Measurements from ENCODE around the gene MKNK2.

Gene MKNK2

GRCh38 chr19:2033115-2033824, 17.8 kb downstream of the MKNK2 start:
- TF ChIP-seq ZBTB7A (IDR thresholded peaks at IDR 0.05; ENCODE audit: low read depth), result no peak

GRCh38 chr19:2032296-2032941, 18.6 kb downstream of the MKNK2 start:
- TF ChIP-seq TCF12 (IDR thresholded peaks at IDR 0.05; ENCODE audit: low read depth) (peak; percentile 90), CREB1 (IDR thresholded peaks at IDR 0.05; ENCODE audit: low read depth) (no peak), USF1 (IDR thresholded peaks at IDR 0.05) (peak; percentile 3; the same call in 1 of the 2 replicates), MAX (IDR thresholded peaks at IDR 0.05) (peak; percentile 67), EGR1 (IDR thresholded peaks at IDR 0.05) (no peak), YY1 (IDR thresholded peaks at IDR 0.05; ENCODE audit: low read depth) (0 out of 2 replicates have a peak, but pooled peaks have one; percentile 19), ZBTB7A (IDR thresholded peaks at IDR 0.05; ENCODE audit: low read depth) (no peak), RAD21 (IDR thresholded peaks at IDR 0.05; ENCODE audit: low read depth) (peak; percentile 12; the same call in 1 of the 2 replicates), EP300 (IDR thresholded peaks at IDR 0.05; ENCODE audit: borderline replicate concordance) (peak; percentile 80), NFIC (IDR thresholded peaks at IDR 0.05) (peak; percentile 93)

- TF ChIP-seq CREB1 (IDR thresholded peaks at IDR 0.05; ENCODE audit: low read depth), result no peak
- no peak for TF ChIP-seq EGR1 (IDR thresholded peaks at IDR 0.05)
- no peak for TF ChIP-seq TCF12 (IDR thresholded peaks at IDR 0.05; ENCODE audit: low read depth)
- no peak for TF ChIP-seq RAD21 (IDR thresholded peaks at IDR 0.05; ENCODE audit: low read depth)
- no peak for TF ChIP-seq ZBTB7A (IDR thresholded peaks at IDR 0.05; ENCODE audit: low read depth)
- no peak for TF ChIP-seq REST (IDR thresholded peaks at IDR 0.05; ENCODE audit: low read depth)
- TF ChIP-seq FOXM1 (IDR thresholded peaks at IDR 0.05; ENCODE audit: borderline replicate concordance, low read depth), result no peak
- TF ChIP-seq YY1 (IDR thresholded peaks at IDR 0.05; ENCODE audit: low read depth), result no peak
- TF ChIP-seq TEAD4 (IDR thresholded peaks at IDR 0.05), result no peak
- no peak for TF ChIP-seq EP300 (IDR thresholded peaks at IDR 0.05; ENCODE audit: borderline replicate concordance)
- peak; percentile 31; the same call in 1 of the 2 replicates for TF ChIP-seq MAX (IDR thresholded peaks at IDR 0.05)
- TF ChIP-seq CEBPB (IDR thresholded peaks at IDR 0.05), result peak; percentile 76
- TF ChIP-seq TAF1 (IDR thresholded peaks at IDR 0.05; ENCODE audit: low read depth), result no peak
- no peak for TF ChIP-seq USF1 (IDR thresholded peaks at IDR 0.05)
- peak; percentile 71 for TF ChIP-seq NFIC (IDR thresholded peaks at IDR 0.05)
These were observed 23.7 kb downstream of the MKNK2 start for GRCh38 chr19:2027361-2027760.

GRCh38 chr19:2026770-2027169, 24.3 kb downstream of the MKNK2 start:
- TF ChIP-seq EP300 (IDR thresholded peaks at IDR 0.05; ENCODE audit: borderline replicate concordance) (no peak), USF1 (IDR thresholded peaks at IDR 0.05) (no peak), MAX (IDR thresholded peaks at IDR 0.05) (no peak), NFIC (IDR thresholded peaks at IDR 0.05) (no peak), EGR1 (IDR thresholded peaks at IDR 0.05) (no peak), REST (IDR thresholded peaks at IDR 0.05; ENCODE audit: low read depth) (no peak), ZBTB7A (IDR thresholded peaks at IDR 0.05; ENCODE audit: low read depth) (no peak), TEAD4 (IDR thresholded peaks at IDR 0.05) (no peak), FOXM1 (IDR thresholded peaks at IDR 0.05; ENCODE audit: borderline replicate concordance, low read depth) (no peak), CREB1 (IDR thresholded peaks at IDR 0.05; ENCODE audit: low read depth) (no peak), RAD21 (IDR thresholded peaks at IDR 0.05; ENCODE audit: low read depth) (no peak), YY1 (IDR thresholded peaks at IDR 0.05; ENCODE audit: low read depth) (no peak), TAF1 (IDR thresholded peaks at IDR 0.05; ENCODE audit: low read depth) (no peak), TCF12 (IDR thresholded peaks at IDR 0.05; ENCODE audit: low read depth) (no peak), CEBPB (IDR thresholded peaks at IDR 0.05) (no peak)

GRCh38 chr19:2022289-2022688, 28.8 kb downstream of the MKNK2 start:
- TF ChIP-seq ZBTB7A (IDR thresholded peaks at IDR 0.05; ENCODE audit: low read depth), result no peak
- TF ChIP-seq TAF1 (IDR thresholded peaks at IDR 0.05; ENCODE audit: low read depth), result no peak
- TF ChIP-seq EP300 (IDR thresholded peaks at IDR 0.05; ENCODE audit: borderline replicate concordance), result no peak
- no peak for TF ChIP-seq FOXM1 (IDR thresholded peaks at IDR 0.05; ENCODE audit: borderline replicate concordance, low read depth)
- no peak for TF ChIP-seq MAX (IDR thresholded peaks at IDR 0.05)
- TF ChIP-seq TEAD4 (IDR thresholded peaks at IDR 0.05), result no peak
- TF ChIP-seq USF1 (IDR thresholded peaks at IDR 0.05), result no peak
- TF ChIP-seq RAD21 (IDR thresholded peaks at IDR 0.05; ENCODE audit: low read depth), result no peak
- TF ChIP-seq YY1 (IDR thresholded peaks at IDR 0.05; ENCODE audit: low read depth), result no peak
- TF ChIP-seq CREB1 (IDR thresholded peaks at IDR 0.05; ENCODE audit: low read depth), result no peak
- TF ChIP-seq NFIC (IDR thresholded peaks at IDR 0.05), result no peak
- no peak for TF ChIP-seq REST (IDR thresholded peaks at IDR 0.05; ENCODE audit: low read depth)
- TF ChIP-seq EGR1 (IDR thresholded peaks at IDR 0.05), result no peak
- TF ChIP-seq CEBPB (IDR thresholded peaks at IDR 0.05), result no peak

All from Ishikawa (cell line).